Common myeloid progenitor, CD34-positive (primary cell): Measurements from ENCODE around the gene UST.

ENCODE experiments used
- CTCF ChIA-PET: fragments of 350-600 bp; sonication (Branson Sonifier 250); formaldehyde crosslinking; loops from one replicate; lab custom pipeline; 2021; ENCODE audit warnings: antibody characterized with exemption; lab: Charles Lee
- POLR2A ChIA-PET: fragments of 350-600 bp; sonication (Branson Sonifier 250); formaldehyde crosslinking; loops from one replicate; lab custom pipeline; 2021; ENCODE audit warnings: antibody characterized with exemption; lab: Charles Lee
- DNase-seq, 3 donors: peaks; one replicate each; pipeline versions ENCODE4 v3.0.0 to v3.0.0-alpha.2; 2013
- H3K27ac ChIP-seq, 2 experiments: 1 replicate in 1 of 2; 2 replicates in 1 of 2; pipeline ENCODE4 v1.7.0; 2013; ENCODE audit warnings: inconsistent platforms in 2 of 2, low read length in 2 of 2, mild to moderate bottlenecking in 2 of 2, low read depth in 1 of 2, moderate library complexity in 1 of 2; ENCODE audit not compliant: severe bottlenecking in 2 of 2, insufficient read depth in 1 of 2, poor library complexity in 1 of 2
- H3K27me3 ChIP-seq, 5 experiments: replicated peaks in 2 of 5; 1 replicate in 3 of 5; 2 replicates in 2 of 5; pipeline versions ENCODE4 v1.6.1 to v1.7.0; 2013; ENCODE audit warnings: low read length in 4 of 5, mild to moderate bottlenecking in 2 of 5, moderate library complexity in 2 of 5, inconsistent platforms in 1 of 5; ENCODE audit not compliant: insufficient read depth in 5 of 5, control insufficient read depth in 4 of 5
- H3K36me3 ChIP-seq, 4 experiments: 1 replicate in 2 of 4; 2 replicates in 2 of 4; pipeline versions ENCODE4 v1.6.1 to v1.7.0; 2013; ENCODE audit warnings: low read length in 3 of 4, control low read depth in 1 of 4, mild to moderate bottlenecking in 1 of 4; ENCODE audit not compliant: control insufficient read depth in 4 of 4, insufficient read depth in 4 of 4
- H3K4me1 ChIP-seq, 4 experiments: 1 replicate in 3 of 4; 2 replicates in 1 of 4; pipeline versions ENCODE4 v1.6.1 to v1.7.1; 2013; ENCODE audit warnings: low read length in 3 of 4, mild to moderate bottlenecking in 3 of 4, control low read depth in 1 of 4, inconsistent platforms in 1 of 4, moderate library complexity in 1 of 4; ENCODE audit not compliant: control insufficient read depth in 4 of 4, insufficient read depth in 4 of 4; ENCODE audit errors: control extremely low read depth in 1 of 4
- H3K4me3 ChIP-seq, 7 experiments: 1 replicate in 4 of 7; 2 replicates in 3 of 7; pipeline versions ENCODE4 v1.5.1 to v1.7.0; 2013; ENCODE audit warnings: mild to moderate bottlenecking in 7 of 7, low read length in 6 of 7, moderate library complexity in 6 of 7, inconsistent platforms in 2 of 7, low read depth in 2 of 7, control low read depth in 1 of 7; ENCODE audit not compliant: insufficient read depth in 4 of 7, control insufficient read depth in 1 of 7; ENCODE audit errors: extremely low read depth in 1 of 7
- H3K9me3 ChIP-seq, 5 experiments: 1 replicate in 4 of 5; 2 replicates in 1 of 5; pipeline versions ENCODE4 v1.6.1 to v1.7.1; 2013; ENCODE audit warnings: low read length in 4 of 5, mild to moderate bottlenecking in 2 of 5, inconsistent platforms in 1 of 5, low read depth in 1 of 5, moderate library complexity in 1 of 5; ENCODE audit not compliant: control insufficient read depth in 4 of 5, insufficient read depth in 2 of 5; ENCODE audit errors: control extremely low read depth in 1 of 5
- WGBS: methylation state at CpG from one replicate; pipeline ENCODE4 v1.1.5; 2013; ENCODE audit not compliant: insufficient coverage; 5-methylcytosine and 5-hydroxymethylcytosine counted together

Gene UST

DNA sequence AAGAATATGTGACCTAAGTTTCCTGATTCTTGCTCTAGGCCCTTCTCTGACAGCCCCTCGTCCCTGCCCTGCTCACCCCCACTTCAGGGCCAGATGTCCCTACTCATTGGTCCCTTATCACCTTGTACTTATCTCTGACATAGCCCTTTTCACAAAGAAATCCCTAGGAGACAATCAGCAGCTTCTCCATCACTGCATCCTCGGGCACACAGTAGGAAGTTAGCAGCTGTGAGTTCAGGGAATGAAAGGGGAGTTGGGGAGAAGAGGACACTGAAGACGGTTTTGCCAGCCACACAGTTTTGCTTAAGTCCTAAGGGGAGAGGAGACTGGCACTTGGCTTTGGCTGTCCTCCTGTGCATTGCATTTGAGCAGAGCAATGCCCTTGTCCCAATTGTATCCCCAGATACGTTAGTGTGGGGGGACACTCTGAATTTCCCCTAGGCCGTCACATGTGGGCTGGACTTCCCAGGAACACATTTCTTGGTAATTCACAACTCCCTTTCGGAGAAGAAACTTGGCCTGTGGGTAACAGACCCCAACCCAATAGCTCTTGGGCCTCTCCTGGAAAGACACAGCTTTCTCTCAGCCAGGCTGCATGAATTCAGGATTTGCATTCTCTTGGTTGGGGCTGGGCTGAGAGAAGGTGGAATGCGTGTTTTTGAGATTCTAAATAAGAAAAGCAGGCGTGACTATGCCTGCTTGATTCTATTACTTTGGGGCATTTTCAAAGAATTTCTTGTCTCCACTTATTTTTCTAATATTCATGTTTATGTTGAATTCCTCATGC is 177.6 kb downstream of the UST start:
- H3K4me3 ChIP-seq: no peak overlapping the region
- DNase-seq: no peak
- H3K27ac ChIP-seq: no peak overlapping the region
- POLR2A ChIA-PET: no interaction called here
- WGBS: 96% methylated on average over 4 of the region's 8 CpGs
- no peaks in the 10 kb centered on the region for H3K9me3 ChIP-seq
- no peaks in the 10 kb centered on the region for H3K4me1 ChIP-seq
- CTCF ChIA-PET: interaction anchor here (1.1 kb wide), 1 partner anchor 346 kb away, joined by 3 read pairs; no protein-coding TSS in a partner anchor
- H3K27me3 ChIP-seq: no peaks in the 10 kb centered on the region
- no peaks in the 10 kb centered on the region for H3K36me3 ChIP-seq

DNA sequence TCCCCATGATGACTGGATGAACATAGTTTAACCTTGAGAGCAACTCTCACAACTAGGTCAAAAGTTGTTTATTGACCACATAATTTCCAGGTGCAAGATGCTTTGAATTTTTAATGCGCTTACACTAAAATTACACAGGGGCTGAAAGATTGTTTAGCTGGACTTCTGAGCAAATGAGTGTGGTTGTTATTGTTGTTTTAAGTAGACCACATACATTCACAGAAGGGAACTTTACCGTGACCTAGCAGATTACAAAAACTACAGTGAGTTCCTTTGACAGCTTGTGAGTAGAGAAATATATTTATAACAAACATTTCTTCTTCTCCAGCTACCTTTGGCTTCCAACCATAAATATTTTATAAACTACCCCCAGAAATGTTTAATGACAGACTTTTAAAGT is 178.9 kb downstream of the UST start:
- no peak overlapping the region for H3K27ac ChIP-seq
- H3K9me3 ChIP-seq: no peaks in the 10 kb centered on the region
- CTCF ChIA-PET: interaction anchor here (1.3 kb wide), 1 partner anchor 21 kb away, joined by 3 read pairs; no protein-coding TSS in a partner anchor
- POLR2A ChIA-PET: no interaction called here
- no peak overlapping the region for H3K4me3 ChIP-seq
- WGBS: no CpG with 5 or more reads among the region's 2 CpGs
- no peaks in the 10 kb centered on the region for H3K4me1 ChIP-seq
- no peaks in the 10 kb centered on the region for H3K36me3 ChIP-seq
- DNase-seq: no peak
- H3K27me3 ChIP-seq: no peaks in the 10 kb centered on the region

GRCh38 chr6:148926478-148926877 is 179.6 kb downstream of the UST start:
- Histone ChIP-seq H3K9me3 (no peaks in the 10 kb centered on the region), H3K36me3 (no peaks in the 10 kb centered on the region), H3K27ac (no peak overlapping the region), H3K27me3 (no peaks in the 10 kb centered on the region), H3K4me1 (no peaks in the 10 kb centered on the region), H3K4me3 (no peak overlapping the region)
- CTCF ChIA-PET: interaction anchor here (1.3 kb wide), 1 partner anchor 21 kb away, joined by 3 read pairs; no protein-coding TSS in a partner anchor
- POLR2A ChIA-PET: no interaction called here
- DNase-seq: no peak
- 100% methylated on average over 2 of the region's 2 CpGs for WGBS

DNA sequence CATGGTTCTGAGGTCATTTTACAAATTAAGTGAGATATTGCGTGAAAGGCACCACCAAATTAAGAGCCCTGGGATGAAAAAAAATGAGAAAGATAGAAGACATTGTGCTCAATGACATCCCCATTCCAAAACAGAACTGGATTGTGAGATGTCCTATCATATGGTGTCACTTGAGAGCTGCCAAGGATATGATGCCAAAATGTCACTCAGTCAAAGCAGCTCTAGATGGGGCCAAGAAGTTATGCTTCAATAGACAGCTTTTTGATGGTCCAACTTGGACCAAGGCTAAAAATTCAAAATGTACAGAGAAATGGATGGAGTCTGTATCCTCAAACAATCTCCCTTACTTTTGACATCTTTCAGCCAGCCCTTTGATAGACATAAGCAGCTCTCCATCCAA is 180.8 kb downstream of the UST start:
- 100% methylated on average over 1 of the region's 1 CpG for WGBS
- no peaks in the 10 kb centered on the region for H3K4me1 ChIP-seq
- no peaks in the 10 kb centered on the region for H3K9me3 ChIP-seq
- ChIA-PET POLR2A (no interaction called here), CTCF (interaction anchor here (1.1 kb wide), 1 partner anchor 227 kb away, joined by 3 read pairs; no protein-coding TSS in a partner anchor)
- DNase-seq: no peak
- no peaks in the 10 kb centered on the region for H3K36me3 ChIP-seq
- no peaks in the 10 kb centered on the region for H3K27me3 ChIP-seq
- no peak overlapping the region for H3K4me3 ChIP-seq
- H3K27ac ChIP-seq: no peak overlapping the region

GRCh38 chr6:148928811-148929210 is 182.0 kb downstream of the UST start:
- Histone ChIP-seq H3K4me3 (no peak overlapping the region), H3K4me1 (no peaks in the 10 kb centered on the region), H3K27me3 (no peaks in the 10 kb centered on the region), H3K27ac (no peak overlapping the region), H3K36me3 (no peaks in the 10 kb centered on the region), H3K9me3 (no peaks in the 10 kb centered on the region)
- WGBS: no CpG with 5 or more reads among the region's 1 CpG
- ChIA-PET POLR2A (no interaction called here), CTCF (interaction anchor here (1.1 to 1.3 kb wide), 2 partner anchors 188 to 228 kb away, joined by 3 read pairs; no protein-coding TSS in a partner anchor)
- no peak for DNase-seq

- WGBS: no CpG with 5 or more reads among the region's 1 CpG
- no peak for DNase-seq
- no peaks in the 10 kb centered on the region for H3K9me3 ChIP-seq
- CTCF ChIA-PET: no interaction called here
- H3K4me1 ChIP-seq: no peaks in the 10 kb centered on the region
- no peak overlapping the region for H3K4me3 ChIP-seq
- no peaks in the 10 kb centered on the region for H3K27me3 ChIP-seq
- POLR2A ChIA-PET: no interaction called here
- no peak overlapping the region for H3K27ac ChIP-seq
- no peaks in the 10 kb centered on the region for H3K36me3 ChIP-seq
Observed at GRCh38 chr6:148932208-148932607, 185.4 kb downstream of the UST start.

GRCh38 chr6:148932731-148933130 is 185.9 kb downstream of the UST start:
- Histone ChIP-seq H3K9me3 (no peaks in the 10 kb centered on the region), H3K4me1 (no peaks in the 10 kb centered on the region), H3K4me3 (no peak overlapping the region), H3K36me3 (no peaks in the 10 kb centered on the region), H3K27ac (no peak overlapping the region), H3K27me3 (peaks cover 0 to 2% (median 0%) of the 10 kb centered on the region in 5 experiments)
- ChIA-PET POLR2A (no interaction called here), CTCF (no interaction called here)
- no peak for DNase-seq
- 100% methylated on average over 2 of the region's 4 CpGs for WGBS
